ENCODE measurements around the gene TAT.
A peak's percentile ranks its signal among the peaks of the same experiment; 100 is the strongest.

The TAT gene

DNA sequence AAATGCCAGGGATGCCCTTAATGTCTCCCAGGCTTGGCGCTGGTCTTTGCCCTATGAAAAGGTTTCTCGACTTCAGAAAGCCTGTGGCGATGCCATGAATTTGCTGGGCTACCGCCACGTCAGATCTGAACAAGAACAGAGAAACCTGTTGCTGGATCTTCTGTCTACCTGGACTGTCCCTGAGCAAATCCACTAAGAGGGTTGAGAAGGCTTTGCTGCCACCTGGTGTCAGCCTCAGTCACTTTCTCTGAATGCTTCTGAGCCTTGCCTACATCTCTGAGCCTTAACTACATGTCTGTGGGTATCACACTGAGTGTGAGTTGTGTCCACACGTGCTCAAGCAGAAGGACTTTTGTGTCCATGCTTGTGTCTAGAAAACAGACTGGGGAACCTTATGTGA, 39.2 kb downstream of the TAT start:
- peak; percentile 58 for DNase-seq (ENCODE audit: low spot score)
- TF ChIP-seq, protein P1, sequence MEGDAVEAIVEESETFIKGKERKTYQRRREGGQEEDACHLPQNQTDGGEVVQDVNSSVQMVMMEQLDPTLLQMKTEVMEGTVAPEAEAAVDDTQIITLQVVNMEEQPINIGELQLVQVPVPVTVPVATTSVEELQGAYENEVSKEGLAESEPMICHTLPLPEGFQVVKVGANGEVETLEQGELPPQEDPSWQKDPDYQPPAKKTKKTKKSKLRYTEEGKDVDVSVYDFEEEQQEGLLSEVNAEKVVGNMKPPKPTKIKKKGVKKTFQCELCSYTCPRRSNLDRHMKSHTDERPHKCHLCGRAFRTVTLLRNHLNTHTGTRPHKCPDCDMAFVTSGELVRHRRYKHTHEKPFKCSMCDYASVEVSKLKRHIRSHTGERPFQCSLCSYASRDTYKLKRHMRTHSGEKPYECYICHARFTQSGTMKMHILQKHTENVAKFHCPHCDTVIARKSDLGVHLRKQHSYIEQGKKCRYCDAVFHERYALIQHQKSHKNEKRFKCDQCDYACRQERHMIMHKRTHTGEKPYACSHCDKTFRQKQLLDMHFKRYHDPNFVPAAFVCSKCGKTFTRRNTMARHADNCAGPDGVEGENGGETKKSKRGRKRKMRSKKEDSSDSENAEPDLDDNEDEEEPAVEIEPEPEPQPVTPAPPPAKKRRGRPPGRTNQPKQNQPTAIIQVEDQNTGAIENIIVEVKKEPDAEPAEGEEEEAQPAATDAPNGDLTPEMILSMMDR (conservative IDR thresholded peaks at IDR 0.05; ENCODE audit: low read depth), result peak; percentile 31; the same call in 1 of the 2 replicates
- no peak overlapping the region for H3K27ac ChIP-seq
- ChIA-PET POLR2A (ENCODE audit: low non-redundant PET) (no interaction called here), CTCF (interaction anchor here (0.7 to 1.4 kb wide), 2 partner anchors 35 to 74 kb away, joined by 4 to 5 read pairs; no protein-coding TSS in a partner anchor)

DNA sequence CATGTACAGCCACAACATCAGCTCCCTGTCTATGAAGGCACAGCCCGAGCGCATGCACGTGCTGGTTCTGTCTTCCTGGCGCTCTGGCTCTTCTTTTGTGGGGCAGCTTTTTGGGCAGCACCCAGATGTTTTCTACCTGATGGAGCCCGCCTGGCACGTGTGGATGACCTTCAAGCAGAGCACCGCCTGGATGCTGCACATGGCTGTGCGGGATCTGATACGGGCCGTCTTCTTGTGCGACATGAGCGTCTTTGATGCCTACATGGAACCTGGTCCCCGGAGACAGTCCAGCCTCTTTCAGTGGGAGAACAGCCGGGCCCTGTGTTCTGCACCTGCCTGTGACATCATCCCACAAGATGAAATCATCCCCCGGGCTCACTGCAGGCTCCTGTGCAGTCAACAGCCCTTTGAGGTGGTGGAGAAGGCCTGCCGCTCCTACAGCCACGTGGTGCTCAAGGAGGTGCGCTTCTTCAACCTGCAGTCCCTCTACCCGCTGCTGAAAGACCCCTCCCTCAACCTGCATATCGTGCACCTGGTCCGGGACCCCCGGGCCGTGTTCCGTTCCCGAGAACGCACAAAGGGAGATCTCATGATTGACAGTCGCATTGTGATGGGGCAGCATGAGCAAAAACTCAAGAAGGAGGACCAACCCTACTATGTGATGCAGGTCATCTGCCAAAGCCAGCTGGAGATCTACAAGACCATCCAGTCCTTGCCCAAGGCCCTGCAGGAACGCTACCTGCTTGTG, 40.0 kb downstream of the TAT start:
- no peak overlapping the region for H3K27ac ChIP-seq
- TF ChIP-seq, protein P1 (conservative IDR thresholded peaks at IDR 0.05; ENCODE audit: low read depth), result no peak
- DNase-seq (ENCODE audit: low spot score), result no peak
- ChIA-PET CTCF (interaction anchor here (0.5 to 1.6 kb wide), 2 partner anchors 38 to 74 kb away, joined by 3 to 6 read pairs; no protein-coding TSS in a partner anchor), POLR2A (ENCODE audit: low non-redundant PET) (no interaction called here)

- ChIA-PET POLR2A (ENCODE audit: low non-redundant PET) (no interaction called here), CTCF (no interaction called here)
- no peak for DNase-seq (ENCODE audit: low spot score)
- TF ChIP-seq, protein P1 (conservative IDR thresholded peaks at IDR 0.05; ENCODE audit: low read depth), result no peak
- no peak overlapping the region for H3K27ac ChIP-seq
These were observed 44.5 kb downstream of the TAT start for GRCh38 chr16:71532366-71532765.

- ChIA-PET CTCF (no interaction called here), POLR2A (ENCODE audit: low non-redundant PET) (interaction anchor here (0.6 kb wide), 1 partner anchor 30 kb away, joined by 4 read pairs; no protein-coding TSS in a partner anchor)
- DNase-seq (ENCODE audit: low spot score), result no peak
- TF ChIP-seq, protein P1 (conservative IDR thresholded peaks at IDR 0.05; ENCODE audit: low read depth), result no peak
- H3K27ac ChIP-seq, result no peak overlapping the region
These were observed 48.0 kb downstream of the TAT start for GRCh38 chr16:71528863-71529262.

GRCh38 chr16:71528257-71528656, 48.6 kb downstream of the TAT start:
- DNase-seq (ENCODE audit: low spot score), result no peak
- ChIA-PET CTCF (interaction anchor here (0.7 kb wide), 1 partner anchor 336 kb away, joined by 3 read pairs; no protein-coding TSS in a partner anchor), POLR2A (ENCODE audit: low non-redundant PET) (interaction anchor here (0.6 kb wide), 1 partner anchor 30 kb away, joined by 4 read pairs; no protein-coding TSS in a partner anchor)
- no peak overlapping the region for H3K27ac ChIP-seq
- TF ChIP-seq, protein P1 (conservative IDR thresholded peaks at IDR 0.05; ENCODE audit: low read depth), result no peak

- POLR2A ChIA-PET (ENCODE audit: low non-redundant PET), result no interaction called here
- CTCF ChIA-PET, result interaction anchor here (1.3 to 1.9 kb wide), 3 partner anchors 13 to 113 kb away, joined by 4 to 13 read pairs (median 6); no protein-coding TSS in a partner anchor
- TF ChIP-seq, protein P1 (conservative IDR thresholded peaks at IDR 0.05; ENCODE audit: low read depth), result no peak
- peak; percentile 57 for DNase-seq (ENCODE audit: low spot score)
- H3K27ac ChIP-seq, result no peak within 1 kb of the TSS; the same call in 1 of the 2 replicates
These were observed 50.7 kb downstream of the TAT start, which contains the start of gene CHST4 for GRCh38 chr16:71526111-71526631. CHST4 (plus strand) TSS chr16:71526426; CDS start chr16:71536678, 10,252 bp downstream.

All from RWPE1 (cell line).